ENCODE results near the gene PIP5K1C. TPM values are rescaled to one million over a fixed set of nuclear protein-coding genes. Genes with fewer than 3 reads are reported as not detected.

PIP5K1C gene
- total RNA-seq, 4 donors from 2014 or later = 16.1 to 21.1 (median 17.4) TPM

Other genes starting within 250 kb of the PIP5K1C start
- not detected for gene SMIM24, start 219.9 kb downstream of the PIP5K1C start, total RNA-seq
- gene SMIM44, start 217.0 kb downstream of the PIP5K1C start, total RNA-seq = not detected
- gene DOHH, start 199.8 kb downstream of the PIP5K1C start, total RNA-seq = 10 to 100 TPM; 11.7 to 28.1 (median 13.0) TPM
- 10 to 100 TPM; 10.0 to 33.1 (median 15.3) TPM for gene FZR1, start 194.2 kb downstream of the PIP5K1C start, total RNA-seq
- gene TEKTIP1, start 161.3 kb downstream of the PIP5K1C start, total RNA-seq = 1 to 10 TPM in 1 of 4 donors, not detected in 3; 1.4 TPM
- gene MFSD12, start 142.9 kb downstream of the PIP5K1C start, total RNA-seq = 100 to 1,000 TPM in 1 of 4 donors, 10 to 100 TPM in 3; 27.7 to 127 (median 53.3) TPM
- gene HMG20B, start 127.5 kb downstream of the PIP5K1C start, total RNA-seq = 10 to 100 TPM; 60.4 to 95.8 (median 66.5) TPM
- gene GIPC3, start 115.0 kb downstream of the PIP5K1C start, total RNA-seq = 1 to 10 TPM in 2 of 4 donors, under 1 TPM in 2; 0.56 to 3.0 (median 1.0) TPM
- gene TBXA2R, start 93.6 kb downstream of the PIP5K1C start, total RNA-seq = 1 to 10 TPM in 2 of 4 donors, under 1 TPM in 2; 0.65 to 1.8 (median 1.1) TPM
- 10 to 100 TPM; 14.4 to 31.1 (median 22.5) TPM for gene CACTIN, start 73.7 kb downstream of the PIP5K1C start, total RNA-seq
- 1 to 10 TPM in 1 of 4 donors, under 1 TPM in 2, not detected in 1; 0.60 to 1.2 (median 0.88) TPM for gene TJP3, start 7.9 kb upstream of the PIP5K1C start, total RNA-seq
- gene APBA3, start 61.2 kb upstream of the PIP5K1C start, total RNA-seq = 10 to 100 TPM; 13.5 to 24.1 (median 18.7) TPM
- 10 to 100 TPM; 52.4 to 76.3 (median 68.0) TPM for gene MRPL54, start 62.2 kb upstream of the PIP5K1C start, total RNA-seq
- under 1 TPM in 1 of 4 donors, not detected in 3; 0.19 TPM for gene RAX2, start 71.8 kb upstream of the PIP5K1C start, total RNA-seq
- 10 to 100 TPM in 1 of 4 donors, 1 to 10 TPM in 2, under 1 TPM in 1; 0.74 to 29.3 (median 3.3) TPM for gene MATK, start 85.9 kb upstream of the PIP5K1C start, total RNA-seq
- under 1 TPM in 1 of 4 donors, not detected in 3; 0.12 TPM for gene ZFR2, start 168.6 kb upstream of the PIP5K1C start, total RNA-seq
- gene ATCAY, start 180.2 kb upstream of the PIP5K1C start, total RNA-seq = not detected
- gene NMRK2, start 232.6 kb upstream of the PIP5K1C start, total RNA-seq = not detected